Head of caudate nucleus (tissue), 42 donors: ENCODE measurements around the gene CDH13.

Source experiments
- DNase-seq, 42 donors: peaks; one replicate each; pipeline versions ENCODE4 v3.0.0 to v3.0.0-alpha.2; 2020 to 2021; ENCODE audit warnings: mixed read lengths in 7 of 42
- intact Hi-C: fragments of 100-400 bp; cut with DNase I; formaldehyde crosslinking; loops from one replicate; pipeline ENCODE4 v1.15.0; 2022

Gene CDH13

GRCh38 chr16:83633286-83633685 lies 1006.5 kb downstream of the CDH13 start:
- no peak for DNase-seq
- intact Hi-C loops: no loop called here

GRCh38 chr16:83648347-83648746 lies 1021.6 kb downstream of the CDH13 start:
- intact Hi-C loops: no loop called here
- DNase-seq: no peak

- DNase-seq: no peak
- intact Hi-C loops: no loop called here
These were observed 1025.1 kb downstream of the CDH13 start for GRCh38 chr16:83651871-83652270.

- no peak for DNase-seq
- intact Hi-C loops: no loop called here
These were observed 1026.2 kb downstream of the CDH13 start for GRCh38 chr16:83652943-83653342.

- DNase-seq: no peak
- intact Hi-C loops: no loop called here
These were observed 1027.0 kb downstream of the CDH13 start for GRCh38 chr16:83653785-83654184.

- intact Hi-C loops: no loop called here
- no peak for DNase-seq
These were observed 1033.5 kb downstream of the CDH13 start for GRCh38 chr16:83660282-83660681.

GRCh38 chr16:83661656-83662055 lies 1034.9 kb downstream of the CDH13 start:
- no peak for DNase-seq
- intact Hi-C loops: no loop called here

- intact Hi-C loops: no loop called here
- DNase-seq: no peak
These were observed 1039.7 kb downstream of the CDH13 start for GRCh38 chr16:83666449-83666848.

GRCh38 chr16:83669456-83669855 lies 1042.7 kb downstream of the CDH13 start:
- intact Hi-C loops: no loop called here
- no peak for DNase-seq

GRCh38 chr16:83674931-83675535 lies 1048.3 kb downstream of the CDH13 start:
- intact Hi-C loops: no loop called here
- DNase-seq: no peak

- intact Hi-C loops: no loop called here
These were observed 1049.3 kb downstream of the CDH13 start for GRCh38 chr16:83676086-83676485.

GRCh38 chr16:83680980-83681379 lies 1054.2 kb downstream of the CDH13 start:
- no peak for DNase-seq
- intact Hi-C loops: no loop called here

More at GRCh38 chr16:83676086-83676485, 1049.3 kb downstream of the CDH13 start:
- DNase-seq: no peak

- no peak for DNase-seq
- intact Hi-C loops: no loop called here
These were observed 1054.7 kb downstream of the CDH13 start for GRCh38 chr16:83681381-83681956.

- intact Hi-C loops: no loop called here
- DNase-seq: no peak
These were observed 1055.5 kb downstream of the CDH13 start for GRCh38 chr16:83682116-83682867.

GRCh38 chr16:83682868-83683235 lies 1056.1 kb downstream of the CDH13 start:
- DNase-seq: no peak
- intact Hi-C loops: no loop called here

GRCh38 chr16:83685615-83686165 lies 1058.9 kb downstream of the CDH13 start:
- DNase-seq: peak in 1 of 42 donors; percentile 19
- intact Hi-C loops: no loop called here

- intact Hi-C loops: no loop called here
- peak in 1 of 42 donors; percentile 7 for DNase-seq
These were observed 1060.0 kb downstream of the CDH13 start for GRCh38 chr16:83686726-83687125.

GRCh38 chr16:83689385-83689831 lies 1062.6 kb downstream of the CDH13 start:
- intact Hi-C loops: no loop called here
- peak in 23 of 42 donors; percentile 8 to 69 (median 29) for DNase-seq

- DNase-seq: no peak
- intact Hi-C loops: no loop called here
These were observed 1065.5 kb downstream of the CDH13 start for GRCh38 chr16:83692224-83692623.

GRCh38 chr16:83698964-83699363 lies 1072.2 kb downstream of the CDH13 start:
- intact Hi-C loops: no loop called here
- DNase-seq: peak in 1 of 42 donors; percentile 17
